Lung (tissue), 12 donors: ENCODE results near the gene DDN. TPM values are rescaled to one million over a fixed set of nuclear protein-coding genes. Genes with fewer than 3 reads are reported as not detected.

Experiments used
- ATAC-seq: fragments of 200-7000 bp; cut with Tn5 transposase; one replicate; pipeline ENCODE4 v1.9.1; 2020; ENCODE audit warnings: moderate number of reproducible peaks; ENCODE audit not compliant: insufficient read depth, low FRiP score
- DNase-seq, 3 donors: peaks; one replicate each; pipeline ENCODE4 v3.0.0-alpha.2; 2013 to 2017
- H3K27ac ChIP-seq, 2 donors: one replicate each; pipeline ENCODE4 v1.5.1; 2013; ENCODE audit warnings: mild to moderate bottlenecking in 2 of 2, moderate library complexity in 2 of 2, control low read depth in 1 of 2, inconsistent platforms in 1 of 2, low read depth in 1 of 2, low read length in 1 of 2
- H3K27me3 ChIP-seq, 3 donors: one replicate each; pipeline ENCODE4 v1.5.1; 2013; ENCODE audit warnings: low read length in 2 of 3; ENCODE audit not compliant: control insufficient read depth in 3 of 3, insufficient read depth in 3 of 3
- H3K36me3 ChIP-seq, 4 donors: one replicate each; pipeline ENCODE4 v1.5.1; 2013; ENCODE audit warnings: low read length in 4 of 4, mild to moderate bottlenecking in 1 of 4, moderate library complexity in 1 of 4; ENCODE audit not compliant: control insufficient read depth in 4 of 4, insufficient read depth in 4 of 4
- H3K4me1 ChIP-seq, 5 donors: one replicate each; pipeline ENCODE4 v1.5.1; 2013; ENCODE audit warnings: low read length in 5 of 5, mild to moderate bottlenecking in 2 of 5, moderate library complexity in 1 of 5; ENCODE audit not compliant: control insufficient read depth in 5 of 5, insufficient read depth in 5 of 5
- H3K4me3 ChIP-seq: one replicate; pipeline ENCODE4 v1.5.1; 2013; ENCODE audit warnings: mild to moderate bottlenecking, control low read depth, moderate library complexity
- H3K9ac ChIP-seq, 2 donors: one replicate each; pipeline ENCODE4 v1.5.1; 2013; ENCODE audit warnings: low read length in 2 of 2, control low read depth in 1 of 2; ENCODE audit not compliant: insufficient read depth in 1 of 2
- H3K9me3 ChIP-seq, 4 donors: one replicate each; pipeline ENCODE4 v1.5.1; 2013; ENCODE audit warnings: low read length in 3 of 4, mild to moderate bottlenecking in 1 of 4, moderate library complexity in 1 of 4; ENCODE audit not compliant: control insufficient read depth in 4 of 4, insufficient read depth in 3 of 4
- WGBS, 2 donors: extraction: QIAGEN DNeasy Blood & Tissue Kit; methylation state at CpG; one replicate each; pipeline ENCODE4 v1.1.7; 2013; 5-methylcytosine and 5-hydroxymethylcytosine counted together
- polyA plus RNA-seq, 2 donors: library from polyadenylated mRNA; stranded (reverse); fragments of 200-250 nt; gene quantifications; one replicate each; pipeline ENCODE4 v1.2.1, GENCODE V29; 2013
- total RNA-seq, 2 donors: library from RNA; depleted of rRNA in 1 of 2; stranded (reverse); fragments of >200 nt in 1 of 2; gene quantifications; one replicate each; pipeline ENCODE4 v1.2.1, GENCODE V29; 2014 to 2021
- TF ChIP-seq, protein P1 (sequence below): IDR thresholded peaks from 2 replicates; pipeline ENCODE4 v1.5.1; 2012; ENCODE audit warnings: mild to moderate bottlenecking; ENCODE audit errors: control extremely low read depth, extremely low read depth
- donor health status: control.
- donor health status: control.
- donor health status: Bipolar disorder and iron deficiency.
- donor health status: healthy.
- donor health status: DM: yes; HTN: yes; CAD: no.

Gene DDN
- total and polyA plus RNA-seq, 4 donors, result 0.04 to 0.12 (median 0.09) TPM

DNA sequence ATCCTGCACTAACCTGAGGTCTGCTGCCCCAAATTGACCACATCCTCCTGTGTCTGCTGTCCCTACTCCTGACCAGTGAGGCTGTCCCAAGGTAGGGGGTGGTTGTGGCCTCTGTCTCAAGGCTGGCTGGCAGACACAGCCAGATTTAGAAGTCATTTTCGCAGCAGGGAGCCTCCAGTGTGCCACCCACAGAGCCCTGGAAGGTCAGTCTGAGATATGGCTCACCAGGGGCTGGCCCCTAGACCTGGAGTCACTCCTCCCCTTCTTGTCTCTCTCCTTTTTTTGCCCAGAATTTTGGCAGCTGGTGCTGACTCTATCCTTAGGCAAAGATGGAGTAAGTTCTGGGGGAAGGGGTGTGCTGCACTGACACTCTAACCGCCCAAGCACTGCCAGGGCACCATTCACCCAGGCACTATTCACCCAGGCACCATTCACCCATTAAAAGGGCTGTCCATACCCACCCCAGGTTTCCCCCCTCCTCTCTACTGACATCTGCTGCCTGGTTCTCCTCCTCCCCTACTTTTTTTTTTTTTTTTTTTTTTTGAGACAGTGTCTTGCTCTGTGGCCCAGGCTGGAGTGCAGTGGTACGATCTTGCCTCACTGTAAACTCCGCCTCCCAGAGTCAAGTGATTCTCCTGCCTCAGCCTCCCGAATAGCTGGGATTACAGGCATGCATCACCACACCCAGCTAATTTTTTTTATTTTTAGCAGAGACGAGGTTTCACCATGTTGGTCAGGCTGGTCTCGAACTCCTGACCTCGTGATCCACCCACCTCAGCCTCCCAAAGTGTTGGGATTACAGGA is 7.7 kb downstream of the DDN start:
- ATAC-seq, result no peak
- 72 to 83% methylated on average over 8 of the region's 8 CpGs for WGBS, 2 donors
- Histone ChIP-seq H3K4me3 (no peak overlapping the region), H3K27ac (no peak overlapping the region), H3K9ac (no peak overlapping the region), H3K27me3 (peaks cover 3 to 66% (median 60%) of the 10 kb centered on the region in 3 donors), H3K36me3 (no peaks in the 10 kb centered on the region), H3K4me1 (no peaks in the 10 kb centered on the region), H3K9me3 (no peaks in the 10 kb centered on the region)
- DNase-seq, result no peak
- TF ChIP-seq, protein P1, sequence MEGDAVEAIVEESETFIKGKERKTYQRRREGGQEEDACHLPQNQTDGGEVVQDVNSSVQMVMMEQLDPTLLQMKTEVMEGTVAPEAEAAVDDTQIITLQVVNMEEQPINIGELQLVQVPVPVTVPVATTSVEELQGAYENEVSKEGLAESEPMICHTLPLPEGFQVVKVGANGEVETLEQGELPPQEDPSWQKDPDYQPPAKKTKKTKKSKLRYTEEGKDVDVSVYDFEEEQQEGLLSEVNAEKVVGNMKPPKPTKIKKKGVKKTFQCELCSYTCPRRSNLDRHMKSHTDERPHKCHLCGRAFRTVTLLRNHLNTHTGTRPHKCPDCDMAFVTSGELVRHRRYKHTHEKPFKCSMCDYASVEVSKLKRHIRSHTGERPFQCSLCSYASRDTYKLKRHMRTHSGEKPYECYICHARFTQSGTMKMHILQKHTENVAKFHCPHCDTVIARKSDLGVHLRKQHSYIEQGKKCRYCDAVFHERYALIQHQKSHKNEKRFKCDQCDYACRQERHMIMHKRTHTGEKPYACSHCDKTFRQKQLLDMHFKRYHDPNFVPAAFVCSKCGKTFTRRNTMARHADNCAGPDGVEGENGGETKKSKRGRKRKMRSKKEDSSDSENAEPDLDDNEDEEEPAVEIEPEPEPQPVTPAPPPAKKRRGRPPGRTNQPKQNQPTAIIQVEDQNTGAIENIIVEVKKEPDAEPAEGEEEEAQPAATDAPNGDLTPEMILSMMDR, result no peak

DNA sequence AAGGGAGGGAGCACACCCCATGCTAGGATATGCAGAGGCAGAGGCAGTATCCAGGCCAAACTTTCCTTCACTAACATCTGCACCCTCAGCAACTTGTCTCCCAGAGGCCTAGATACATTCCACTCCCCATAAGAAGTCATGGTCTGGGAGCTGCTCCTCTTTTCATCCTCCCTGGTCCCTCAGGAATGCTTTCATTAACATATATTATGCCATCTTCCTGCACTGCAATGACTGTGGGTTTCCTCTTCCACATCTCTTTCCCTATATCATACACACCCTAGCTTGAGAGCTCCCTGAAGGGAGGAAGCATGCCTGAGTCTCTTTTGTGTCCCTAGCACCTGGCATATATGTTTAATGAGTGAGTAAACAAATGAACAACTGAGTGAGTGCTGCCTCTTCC is 8.6 kb downstream of the DDN start:
- Histone ChIP-seq H3K9ac (no peak overlapping the region), H3K27me3 (peaks cover 3 to 68% (median 65%) of the 10 kb centered on the region in 3 donors), H3K9me3 (no peaks in the 10 kb centered on the region), H3K36me3 (no peaks in the 10 kb centered on the region), H3K27ac (no peak overlapping the region), H3K4me1 (no peaks in the 10 kb centered on the region), H3K4me3 (no peak overlapping the region)
- ATAC-seq (no peak), DNase-seq (no peak)
- TF ChIP-seq, protein P1, result no peak

- TF ChIP-seq, protein P1, result peak; percentile 70
- H3K4me3 ChIP-seq, result no peak overlapping the region
- no peaks in the 10 kb centered on the region for H3K4me1 ChIP-seq
- H3K36me3 ChIP-seq, result no peaks in the 10 kb centered on the region
- no peaks in the 10 kb centered on the region for H3K9me3 ChIP-seq
- 26 to 31% methylated on average over 16 of the region's 16 CpGs for WGBS, 2 donors
- H3K9ac ChIP-seq, result no peak overlapping the region
- no peak overlapping the region for H3K27ac ChIP-seq
- ATAC-seq, result peak; percentile 54
- H3K27me3 ChIP-seq, result peaks cover 3 to 72% (median 71%) of the 10 kb centered on the region in 3 donors
- peak in 1 of 3 donors; percentile 46 for DNase-seq
Measured at GRCh38 chr12:48988030-48988649, 11.0 kb downstream of the DDN start.
